HG03521 (cell line): Measurements from ENCODE around the gene SLC35F5.
"Not testable (repeated sequence)": the region's sequence is repeated elsewhere in the genome, so short reads cannot be mapped to it uniquely, and the experiment has no call there.

ENCODE experiments used
- ATAC-seq: cut with Tn5 transposase; IDR thresholded peaks from one replicate; pipeline ENCODE4 v1.9.1; 2021; ENCODE audit warnings: mild to moderate bottlenecking, moderate library complexity; ENCODE audit not compliant: unreplicated experiment

The SLC35F5 gene

GRCh38 chr2:113698892-113699447 lies 57.5 kb downstream of the SLC35F5 start:
- peak; percentile 63 for ATAC-seq

- ATAC-seq, result not testable (repeated sequence)
These were observed 58.2 kb downstream of the SLC35F5 start for GRCh38 chr2:113698251-113698650.

GRCh38 chr2:113697516-113697915 lies 58.9 kb downstream of the SLC35F5 start:
- no peak for ATAC-seq

- no peak for ATAC-seq
These were observed 62.0 kb downstream of the SLC35F5 start for GRCh38 chr2:113694438-113694837.

GRCh38 chr2:113692698-113693428 lies 63.6 kb downstream of the SLC35F5 start:
- peak; percentile 68 for ATAC-seq

- not testable (repeated sequence) for ATAC-seq
These were observed 65.6 kb downstream of the SLC35F5 start for GRCh38 chr2:113690871-113691270.

- ATAC-seq, result no peak
These were observed 69.9 kb downstream of the SLC35F5 start for GRCh38 chr2:113686537-113686936.

GRCh38 chr2:113685471-113685870 lies 71.0 kb downstream of the SLC35F5 start:
- ATAC-seq, result no peak

- no peak for ATAC-seq
These were observed 77.0 kb downstream of the SLC35F5 start for GRCh38 chr2:113679457-113679856.

- no peak for ATAC-seq
These were observed 79.1 kb downstream of the SLC35F5 start for GRCh38 chr2:113677330-113677729.

- no peak for ATAC-seq
These were observed 79.7 kb downstream of the SLC35F5 start for GRCh38 chr2:113676623-113677266.

- no peak for ATAC-seq
These were observed 80.6 kb downstream of the SLC35F5 start for GRCh38 chr2:113675875-113676274.

- no peak for ATAC-seq
These were observed 84.0 kb downstream of the SLC35F5 start for GRCh38 chr2:113672326-113672932.

GRCh38 chr2:113669013-113669412 lies 87.4 kb downstream of the SLC35F5 start:
- not testable (repeated sequence) for ATAC-seq

GRCh38 chr2:113664761-113665533 lies 91.5 kb downstream of the SLC35F5 start:
- ATAC-seq, result not testable (repeated sequence)

- ATAC-seq, result not testable (repeated sequence)
These were observed 93.0 kb downstream of the SLC35F5 start for GRCh38 chr2:113663285-113664060.
